ENCODE data around the gene ID2. TPM values are rescaled to one million over a fixed set of nuclear protein-coding genes. Genes with fewer than 3 reads are reported as not detected.
A peak's percentile ranks its signal among the peaks of the same experiment; 100 is the strongest.

Gene ID2
- total RNA-seq, 2 experiments from 2014 or later = 61.1 to 62.5 TPM

DNA sequence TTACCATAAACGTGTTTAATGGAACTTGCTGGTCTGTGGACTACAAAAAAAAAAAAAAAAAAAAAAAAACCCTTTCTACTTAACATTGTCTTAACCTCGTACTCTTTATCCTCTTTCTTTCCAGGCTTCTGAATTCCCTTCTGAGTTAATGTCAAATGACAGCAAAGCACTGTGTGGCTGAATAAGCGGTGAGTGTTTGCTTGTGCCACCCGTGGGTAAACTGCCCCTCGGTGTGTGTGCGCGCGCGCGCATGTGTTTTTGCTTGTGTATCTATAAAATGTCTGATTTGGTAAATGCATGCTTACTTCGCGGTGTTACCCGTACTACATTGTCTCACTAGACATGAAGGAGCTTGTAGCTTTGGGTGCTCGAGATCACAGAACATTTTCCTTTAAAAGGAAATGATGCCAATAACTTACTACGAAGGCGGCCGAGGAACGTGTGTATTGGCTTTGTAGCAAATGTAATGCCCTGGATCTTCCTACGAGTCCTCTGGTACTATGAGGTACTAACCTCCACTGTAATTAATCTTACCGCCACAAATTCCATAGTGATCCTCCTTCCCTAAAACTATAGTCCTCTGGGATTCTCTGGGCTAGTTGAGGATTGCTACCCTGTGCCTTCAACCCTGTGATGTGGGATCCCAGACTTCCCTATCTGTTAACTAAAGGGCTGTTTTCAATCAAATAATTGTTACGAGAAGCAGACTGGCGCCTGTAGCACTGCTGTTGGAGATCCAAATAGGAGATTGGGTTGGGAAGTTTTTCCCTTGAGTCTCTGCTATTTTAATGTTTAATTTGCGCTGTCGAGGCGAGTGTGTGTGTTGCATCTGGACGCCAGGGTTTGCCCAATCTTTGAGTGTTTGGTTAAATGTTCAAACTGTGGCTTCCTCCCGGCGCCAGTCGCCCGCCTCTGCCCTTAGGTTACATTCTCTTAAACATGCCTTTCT is 1.1 kb downstream of the ID2 start:
- peak overlapping the region; percentile 98 for H3K4me3 Mint-ChIP-seq
- peaks cover 29% of the 10 kb centered on the region for H3K4me1 Mint-ChIP-seq
- peaks cover 18% of the 10 kb centered on the region for H3K36me3 Mint-ChIP-seq
- H3K27me3 Mint-ChIP-seq = peaks cover 17% of the 10 kb centered on the region
- H3K27ac Mint-ChIP-seq = peak overlapping the region; percentile 89
- peak; percentile 34 for DNase-seq
- H3K9me3 Mint-ChIP-seq = no peaks in the 10 kb centered on the region

DNA sequence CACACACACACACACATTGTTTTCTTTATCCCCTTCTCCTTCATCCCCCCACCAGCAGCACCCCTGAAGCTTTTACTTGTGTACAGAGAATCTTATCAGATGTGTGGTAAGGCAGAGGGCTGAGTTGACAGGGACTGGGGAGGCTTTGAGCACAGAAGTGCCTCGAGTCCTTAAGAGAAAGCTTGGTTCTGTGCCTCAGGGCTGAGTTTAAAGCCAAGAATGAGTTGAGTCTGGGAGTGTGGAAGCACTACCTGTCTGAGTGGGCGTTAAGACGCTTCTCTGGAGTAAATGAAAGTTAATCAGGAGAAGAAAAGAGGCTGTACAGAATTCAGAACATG is 2.7 kb downstream of the ID2 start:
- H3K27me3 Mint-ChIP-seq = peaks cover 7% of the 10 kb centered on the region
- peak overlapping the region; percentile 75 for H3K4me3 Mint-ChIP-seq
- peaks cover 26% of the 10 kb centered on the region for H3K4me1 Mint-ChIP-seq
- H3K36me3 Mint-ChIP-seq = peaks cover 18% of the 10 kb centered on the region
- H3K9me3 Mint-ChIP-seq = no peaks in the 10 kb centered on the region
- peak overlapping the region; percentile 79 for H3K27ac Mint-ChIP-seq
- DNase-seq = peak; percentile 29

DNA sequence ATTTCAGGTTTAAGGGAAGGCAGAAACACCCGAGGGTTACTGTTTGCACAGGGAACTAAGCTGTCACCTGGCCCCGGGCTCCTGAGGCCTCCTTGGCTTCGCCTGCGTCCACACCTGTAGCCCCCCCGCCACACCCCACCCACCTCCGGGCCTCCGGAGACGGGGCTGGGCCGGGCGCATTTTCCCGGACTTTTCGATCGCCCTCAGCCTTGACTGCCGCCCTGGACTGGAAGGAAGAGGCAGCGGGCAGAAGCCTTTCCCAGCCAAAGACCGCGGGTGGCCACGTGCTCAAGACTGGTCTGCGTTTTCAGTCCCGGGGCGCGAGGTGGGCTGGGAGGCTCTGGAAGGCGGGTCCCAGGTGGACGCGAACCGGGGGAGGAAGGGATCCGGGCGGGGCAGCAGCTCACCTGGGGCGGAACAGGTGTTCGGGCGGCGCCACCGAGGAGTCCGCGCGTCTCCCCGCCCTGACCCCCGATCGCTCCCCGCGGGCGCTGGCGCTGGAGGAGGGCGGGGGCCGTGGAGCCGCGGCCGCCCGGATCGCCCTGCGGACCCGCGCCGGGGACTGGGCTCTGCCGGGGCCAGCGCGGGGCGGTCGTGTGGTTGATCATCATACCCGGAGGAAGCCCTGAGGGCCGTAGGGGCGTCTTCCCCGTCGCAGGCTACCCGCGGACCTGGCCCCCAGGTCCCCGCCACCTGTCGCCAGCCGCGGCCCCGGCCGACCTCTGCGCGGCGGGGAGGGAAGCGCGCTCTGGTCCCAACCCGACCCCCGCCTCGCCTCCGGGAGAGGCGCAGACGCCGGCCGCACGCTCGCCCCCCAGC is 3.2 kb downstream of the ID2 start:
- no peaks in the 10 kb centered on the region for H3K9me3 Mint-ChIP-seq
- peak; percentile 49 for DNase-seq
- peaks cover 2% of the 10 kb centered on the region for H3K27me3 Mint-ChIP-seq
- H3K27ac Mint-ChIP-seq = peak overlapping the region; percentile 79
- peaks cover 18% of the 10 kb centered on the region for H3K36me3 Mint-ChIP-seq
- H3K4me3 Mint-ChIP-seq = peak overlapping the region; percentile 75
- H3K4me1 Mint-ChIP-seq = peaks cover 20% of the 10 kb centered on the region

DNA sequence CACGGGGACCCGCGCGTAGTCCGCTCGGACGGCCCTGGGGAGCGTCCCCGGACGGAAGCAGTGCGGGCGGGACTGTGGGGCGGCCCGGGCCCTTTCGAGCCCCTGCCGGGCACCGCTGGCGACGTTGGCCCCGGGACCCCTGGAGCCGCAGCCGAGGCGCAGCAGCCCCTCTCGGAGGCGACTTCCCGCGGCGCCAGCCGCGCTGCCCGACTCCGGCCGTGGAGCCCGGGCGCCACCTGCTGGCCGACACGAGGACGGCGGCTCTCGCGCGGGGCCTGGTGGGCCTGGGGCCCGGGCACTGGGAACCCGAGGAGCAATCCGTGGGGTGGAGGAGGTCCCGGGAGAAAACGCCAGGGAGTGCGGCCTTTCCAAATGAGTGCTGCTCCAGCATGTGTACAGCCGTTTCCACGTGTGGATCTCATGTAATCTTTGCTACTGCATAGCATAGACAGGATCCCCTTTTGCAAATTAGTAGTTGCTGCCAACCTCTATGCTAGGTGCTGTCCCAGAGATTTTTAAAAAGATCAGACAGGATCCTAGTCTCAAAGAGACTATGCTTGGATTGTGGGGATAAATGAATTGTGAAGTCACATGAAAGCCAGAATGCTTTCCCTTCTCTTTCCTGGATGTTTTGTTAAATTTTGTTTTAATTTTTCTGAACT is 4.0 kb downstream of the ID2 start:
- DNase-seq = peak; percentile 83
- no peak overlapping the region for H3K27ac Mint-ChIP-seq

DNA sequence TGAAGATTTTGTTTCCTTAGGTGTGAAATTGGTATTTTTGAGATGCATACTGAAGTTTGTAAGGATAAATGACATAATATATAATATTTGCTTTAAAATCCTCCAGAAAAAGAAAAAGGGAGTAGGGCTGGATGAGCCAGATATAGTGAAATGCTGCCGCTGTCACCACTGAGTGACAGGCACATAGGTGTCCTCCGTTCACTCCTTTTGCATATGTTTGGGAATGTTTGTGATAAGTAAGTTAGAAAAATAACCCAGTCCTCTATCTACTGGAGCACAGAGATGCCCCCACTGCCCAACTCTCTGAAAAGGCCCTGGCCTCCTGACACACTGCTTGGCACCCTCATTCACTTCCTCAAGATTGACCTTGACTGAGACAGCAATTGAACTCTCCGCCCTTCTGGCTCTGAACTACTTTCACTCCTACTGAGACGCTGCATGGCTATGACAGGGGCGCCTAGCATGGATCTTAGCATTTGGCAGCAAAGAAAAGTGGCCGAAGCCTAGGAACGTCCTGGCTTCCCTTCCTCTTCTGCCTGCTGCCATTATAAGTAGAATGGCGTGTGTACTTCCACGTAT is 10.1 kb downstream of the ID2 start:
- H3K27ac Mint-ChIP-seq = no peak overlapping the region
- H3K9me3 Mint-ChIP-seq = no peaks in the 10 kb centered on the region
- peaks cover 22% of the 10 kb centered on the region for H3K27me3 Mint-ChIP-seq
- H3K36me3 Mint-ChIP-seq = no peaks in the 10 kb centered on the region
- H3K4me3 Mint-ChIP-seq = no peak overlapping the region
- peaks cover 2% of the 10 kb centered on the region for H3K4me1 Mint-ChIP-seq
- DNase-seq = no peak

More for the DNA sequence above, 4.0 kb downstream of the ID2 start:
- Mint-ChIP-seq H3K4me3 (peak overlapping the region; percentile 25), H3K27me3 (no peaks in the 10 kb centered on the region), H3K4me1 (peaks cover 15% of the 10 kb centered on the region), H3K9me3 (no peaks in the 10 kb centered on the region), H3K36me3 (peaks cover 18% of the 10 kb centered on the region)

DNA sequence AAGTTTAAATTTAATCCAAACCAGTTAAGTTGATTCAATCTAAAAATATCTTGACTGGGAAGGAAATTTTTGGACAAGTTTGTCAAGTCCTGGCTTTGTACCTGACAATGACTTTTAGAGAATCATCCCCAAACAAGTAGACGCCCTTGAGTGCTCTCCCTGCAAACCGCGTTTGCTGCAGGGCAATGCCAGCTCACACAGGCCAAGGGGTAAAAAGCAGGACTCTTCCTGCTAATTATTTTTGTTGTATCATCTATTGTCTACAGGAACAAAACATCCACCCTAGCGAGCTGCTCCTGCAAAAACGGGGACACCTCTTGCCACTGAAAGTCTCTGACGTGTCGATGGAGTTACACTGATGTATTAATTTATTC is 10.9 kb downstream of the ID2 start:
- no peaks in the 10 kb centered on the region for H3K36me3 Mint-ChIP-seq
- H3K27me3 Mint-ChIP-seq = peaks cover 22% of the 10 kb centered on the region
- H3K4me3 Mint-ChIP-seq = no peak overlapping the region
- no peak for DNase-seq
- H3K9me3 Mint-ChIP-seq = peaks cover under 1% of the 10 kb centered on the region
- H3K4me1 Mint-ChIP-seq = peaks cover 2% of the 10 kb centered on the region
- no peak overlapping the region for H3K27ac Mint-ChIP-seq

DNA sequence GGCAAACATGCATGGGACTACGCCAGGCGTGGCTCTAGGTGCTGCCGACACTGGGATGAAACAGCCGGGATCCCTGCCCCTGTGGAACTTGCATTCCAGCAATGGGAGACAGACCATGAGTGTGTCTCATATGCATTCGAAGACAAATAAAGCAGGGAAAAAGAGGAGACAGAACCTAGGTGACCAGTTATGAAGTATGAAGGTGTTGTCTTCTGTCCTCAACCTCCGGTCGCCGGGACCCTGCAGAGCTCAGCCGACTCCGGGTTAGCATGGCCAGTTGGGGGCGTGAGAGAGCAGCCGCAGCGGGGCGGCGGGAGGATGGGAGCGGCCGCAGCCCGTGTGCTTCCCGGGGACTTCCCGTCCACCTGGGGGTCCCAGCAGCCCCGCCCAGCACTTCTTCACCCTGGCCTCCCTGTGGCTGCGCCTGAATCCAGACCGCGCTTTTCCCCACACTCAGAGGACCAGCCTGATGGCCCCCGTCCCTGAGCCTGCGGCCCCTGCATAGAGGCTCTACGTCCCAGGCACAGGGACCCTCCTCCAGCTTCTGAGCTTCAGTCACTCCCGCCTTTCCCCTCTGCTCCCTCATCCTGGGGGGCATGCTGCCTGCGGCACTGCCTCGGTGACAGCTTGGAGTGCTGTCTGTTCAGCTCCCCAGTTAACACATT is 11.4 kb downstream of the ID2 start:
- peaks cover 22% of the 10 kb centered on the region for H3K27me3 Mint-ChIP-seq
- no peaks in the 10 kb centered on the region for H3K36me3 Mint-ChIP-seq
- H3K4me3 Mint-ChIP-seq = peak overlapping the region; percentile 23
- H3K9me3 Mint-ChIP-seq = peaks cover 4% of the 10 kb centered on the region
- DNase-seq = peak; percentile 46
- peaks cover 2% of the 10 kb centered on the region for H3K4me1 Mint-ChIP-seq
- no peak overlapping the region for H3K27ac Mint-ChIP-seq

DNA sequence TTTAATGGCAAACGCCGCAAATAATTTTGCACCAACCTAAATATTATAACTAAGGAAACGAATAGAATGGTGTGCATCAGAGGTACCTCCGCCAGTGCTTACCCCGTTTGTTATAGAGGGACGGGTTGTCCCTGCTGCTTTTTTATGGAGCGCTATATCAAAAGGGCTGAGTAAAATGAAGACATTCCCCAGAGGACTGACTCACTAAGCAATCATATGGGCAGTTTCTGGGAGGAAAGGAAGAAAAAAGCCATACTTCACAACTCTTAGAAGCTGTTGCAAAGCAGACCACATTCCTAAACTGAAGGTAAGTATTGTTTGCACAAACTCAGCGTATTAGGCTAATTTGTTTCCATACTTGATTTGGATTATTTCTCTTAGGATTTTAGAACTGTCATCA is 12.9 kb downstream of the ID2 start:
- no peak overlapping the region for H3K27ac Mint-ChIP-seq
- H3K9me3 Mint-ChIP-seq = peaks cover 4% of the 10 kb centered on the region
- no peaks in the 10 kb centered on the region for H3K36me3 Mint-ChIP-seq
- peaks cover 22% of the 10 kb centered on the region for H3K27me3 Mint-ChIP-seq
- H3K4me3 Mint-ChIP-seq = no peak overlapping the region
- no peak for DNase-seq
- H3K4me1 Mint-ChIP-seq = peaks cover 2% of the 10 kb centered on the region

DNA sequence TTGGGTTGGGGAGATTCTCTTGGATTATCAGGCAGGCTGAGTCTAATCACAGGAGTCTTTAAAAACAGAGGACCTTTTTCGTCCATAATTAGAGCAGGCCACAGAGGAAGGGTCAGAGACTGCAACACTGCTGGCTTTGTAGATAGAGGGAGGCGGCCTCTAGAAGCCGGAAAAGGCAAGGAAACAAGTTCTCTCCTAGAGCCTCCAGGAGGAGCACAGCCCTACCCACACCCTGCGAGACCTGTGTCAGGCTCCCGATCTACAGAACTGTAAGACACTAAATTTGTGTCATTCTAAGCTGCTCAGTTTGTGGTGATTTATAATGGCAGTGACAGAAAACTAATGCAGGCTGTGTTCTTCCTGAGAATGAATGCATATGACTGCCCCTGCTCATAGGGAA is 15.3 kb downstream of the ID2 start:
- H3K4me1 Mint-ChIP-seq = peaks cover 2% of the 10 kb centered on the region
- H3K9me3 Mint-ChIP-seq = peaks cover 4% of the 10 kb centered on the region
- no peak overlapping the region for H3K4me3 Mint-ChIP-seq
- H3K27me3 Mint-ChIP-seq = peaks cover 10% of the 10 kb centered on the region
- H3K36me3 Mint-ChIP-seq = no peaks in the 10 kb centered on the region
- no peak overlapping the region for H3K27ac Mint-ChIP-seq
- DNase-seq = no peak

DNA sequence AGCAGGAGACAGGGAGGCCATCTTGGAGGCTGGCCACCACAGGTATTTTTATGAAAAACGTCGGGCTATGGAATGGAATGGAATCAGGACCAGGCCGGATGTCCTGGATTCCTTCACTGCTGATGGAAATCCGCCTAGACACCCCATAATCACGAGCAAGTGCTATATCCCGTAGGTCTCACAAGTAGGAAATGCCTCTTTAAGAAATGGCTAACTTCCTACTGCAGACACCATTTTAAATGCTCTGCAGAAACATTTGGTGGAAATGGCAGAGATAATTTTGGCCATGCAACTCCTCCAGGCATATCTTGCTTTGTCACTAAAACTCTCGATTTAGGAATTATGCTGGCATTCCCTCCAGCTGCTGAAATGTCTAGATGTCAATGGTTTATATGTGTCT is 18.0 kb downstream of the ID2 start:
- Mint-ChIP-seq H3K27me3 (no peaks in the 10 kb centered on the region), H3K4me3 (no peak overlapping the region), H3K36me3 (no peaks in the 10 kb centered on the region), H3K27ac (no peak overlapping the region), H3K4me1 (no peaks in the 10 kb centered on the region), H3K9me3 (peaks cover 4% of the 10 kb centered on the region)
- DNase-seq = no peak

DNA sequence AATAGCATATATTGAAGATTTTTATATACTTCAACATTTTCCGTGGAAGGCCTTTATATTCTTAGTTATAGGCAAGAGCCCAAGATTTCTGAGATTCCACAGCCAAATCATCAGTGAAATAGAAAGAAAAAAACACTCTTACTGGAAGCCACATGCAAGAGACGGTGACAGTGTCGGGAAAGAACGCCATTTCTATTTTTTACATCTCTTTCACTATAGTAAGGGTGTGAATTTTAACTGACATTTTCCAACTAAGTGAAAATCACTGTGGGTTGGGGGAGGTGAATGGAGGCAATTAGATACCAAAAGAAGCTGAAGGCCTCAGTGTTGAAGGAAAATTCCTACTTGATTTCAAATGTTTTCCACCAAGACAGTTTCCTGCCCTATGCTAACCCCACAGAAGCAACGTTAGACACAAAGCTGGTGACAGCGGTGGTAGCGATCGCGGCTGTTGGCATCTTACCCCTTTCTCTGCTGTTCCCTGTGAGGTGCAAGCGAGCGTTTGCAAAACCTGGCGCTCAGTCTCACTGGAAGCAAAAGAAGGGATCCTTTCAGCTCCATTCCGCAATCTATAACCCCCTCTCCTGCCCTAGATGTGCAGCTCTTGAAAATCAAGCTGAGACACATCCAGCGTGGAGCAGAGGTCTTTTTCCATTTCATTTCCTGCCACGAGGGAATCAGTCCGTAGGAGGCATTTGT is 20.0 kb downstream of the ID2 start:
- peaks cover 4% of the 10 kb centered on the region for H3K9me3 Mint-ChIP-seq
- H3K36me3 Mint-ChIP-seq = no peaks in the 10 kb centered on the region
- DNase-seq = no peak
- no peak overlapping the region for H3K27ac Mint-ChIP-seq
- H3K27me3 Mint-ChIP-seq = no peaks in the 10 kb centered on the region
- no peaks in the 10 kb centered on the region for H3K4me1 Mint-ChIP-seq
- no peak overlapping the region for H3K4me3 Mint-ChIP-seq

DNA sequence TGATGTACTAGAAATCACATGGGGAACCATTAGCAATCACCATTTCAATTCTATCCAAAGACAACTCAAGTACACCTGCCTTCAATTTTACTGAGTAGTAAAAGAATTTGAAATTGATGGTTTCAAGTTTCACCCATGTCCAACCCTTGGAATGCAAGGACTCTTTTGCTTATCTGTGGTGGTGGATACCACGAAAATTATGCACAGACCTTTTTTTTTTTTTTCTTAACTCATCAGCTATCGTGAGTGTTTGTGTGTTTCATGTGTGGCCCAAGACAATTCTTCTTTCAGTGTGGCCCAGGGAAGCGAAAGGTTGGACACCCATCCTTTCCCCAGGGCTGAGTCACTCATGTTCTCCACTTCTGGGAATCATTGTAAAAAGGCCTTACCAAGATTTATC is 23.1 kb downstream of the ID2 start:
- no peak overlapping the region for H3K4me3 Mint-ChIP-seq

DNA sequence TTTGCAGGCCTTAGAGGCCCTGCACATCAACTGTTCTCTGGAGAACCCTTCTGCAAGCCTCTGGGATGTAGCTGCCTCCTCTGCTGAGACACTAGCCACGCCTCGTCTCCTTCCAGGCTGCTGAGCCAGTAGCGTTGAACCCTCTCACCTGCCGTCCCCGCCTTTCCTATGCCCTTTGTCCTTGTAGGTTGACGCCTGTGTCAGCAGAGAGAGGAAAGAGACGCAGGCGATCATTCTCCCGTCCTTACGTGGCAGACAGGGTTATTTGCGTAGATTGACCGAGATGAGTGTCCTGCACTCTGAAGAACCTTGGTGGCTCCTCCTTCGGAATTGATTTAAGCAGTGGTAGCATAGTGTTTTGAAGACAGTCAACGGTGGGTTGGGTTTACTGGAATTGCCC is 27.8 kb downstream of the ID2 start:
- Mint-ChIP-seq H3K9me3 (no peaks in the 10 kb centered on the region), H3K4me1 (no peaks in the 10 kb centered on the region), H3K27ac (no peak overlapping the region), H3K36me3 (no peaks in the 10 kb centered on the region), H3K4me3 (no peak overlapping the region), H3K27me3 (peaks cover 6% of the 10 kb centered on the region)
- no peak for DNase-seq

More for the DNA sequence above, 23.1 kb downstream of the ID2 start:
- Mint-ChIP-seq H3K36me3 (no peaks in the 10 kb centered on the region), H3K4me1 (no peaks in the 10 kb centered on the region), H3K9me3 (no peaks in the 10 kb centered on the region), H3K27ac (no peak overlapping the region), H3K27me3 (no peaks in the 10 kb centered on the region)
- no peak for DNase-seq

DNA sequence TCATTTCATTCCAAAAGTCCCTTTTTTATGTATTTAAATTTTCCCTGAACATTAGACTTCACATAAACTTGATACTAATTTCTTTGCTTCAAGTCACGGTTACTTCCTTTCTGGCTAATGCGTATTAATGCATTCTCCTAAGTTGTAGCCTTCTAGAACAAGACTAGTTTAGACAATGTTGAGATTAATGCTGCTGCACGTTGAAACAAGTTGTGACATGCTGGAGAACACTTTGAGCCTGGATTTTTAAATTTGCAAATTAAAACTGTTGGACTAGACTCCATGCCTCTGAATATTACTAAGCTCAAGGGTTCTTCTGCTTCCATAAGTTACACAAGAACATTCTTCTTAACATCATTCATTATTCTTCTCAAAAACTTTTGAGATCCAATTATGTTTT is 29.1 kb downstream of the ID2 start:
- H3K4me3 Mint-ChIP-seq = no peak overlapping the region
- peaks cover 5% of the 10 kb centered on the region for H3K9me3 Mint-ChIP-seq
- no peaks in the 10 kb centered on the region for H3K4me1 Mint-ChIP-seq
- no peak overlapping the region for H3K27ac Mint-ChIP-seq
- no peak for DNase-seq
- H3K36me3 Mint-ChIP-seq = no peaks in the 10 kb centered on the region
- H3K27me3 Mint-ChIP-seq = peaks cover 6% of the 10 kb centered on the region

All from activated naive CD8-positive, alpha-beta T cell treated with anti-CD3 and anti-CD28 coated beads for 36 hours (primary cell).